PC-9 (cell line): Measurements from ENCODE around the gene CFAP65.

Experiments
- EZH2 ChIP-seq: fragments of 200-600 bp; sonication (generic); IDR thresholded peaks from 2 replicates; pipeline ENCODE4 v1.8.0; 2017; ENCODE audit warnings: antibody characterized with exemption, low read depth
- TF ChIP-seq, protein P1 (sequence below): fragments of 200-600 bp; sonication (generic); conservative IDR thresholded peaks from 2 replicates; pipeline ENCODE4 v1.6.1; 2017; ENCODE audit warnings: mixed run types, antibody characterized with exemption, mild to moderate bottlenecking, moderate library complexity

DNA sequence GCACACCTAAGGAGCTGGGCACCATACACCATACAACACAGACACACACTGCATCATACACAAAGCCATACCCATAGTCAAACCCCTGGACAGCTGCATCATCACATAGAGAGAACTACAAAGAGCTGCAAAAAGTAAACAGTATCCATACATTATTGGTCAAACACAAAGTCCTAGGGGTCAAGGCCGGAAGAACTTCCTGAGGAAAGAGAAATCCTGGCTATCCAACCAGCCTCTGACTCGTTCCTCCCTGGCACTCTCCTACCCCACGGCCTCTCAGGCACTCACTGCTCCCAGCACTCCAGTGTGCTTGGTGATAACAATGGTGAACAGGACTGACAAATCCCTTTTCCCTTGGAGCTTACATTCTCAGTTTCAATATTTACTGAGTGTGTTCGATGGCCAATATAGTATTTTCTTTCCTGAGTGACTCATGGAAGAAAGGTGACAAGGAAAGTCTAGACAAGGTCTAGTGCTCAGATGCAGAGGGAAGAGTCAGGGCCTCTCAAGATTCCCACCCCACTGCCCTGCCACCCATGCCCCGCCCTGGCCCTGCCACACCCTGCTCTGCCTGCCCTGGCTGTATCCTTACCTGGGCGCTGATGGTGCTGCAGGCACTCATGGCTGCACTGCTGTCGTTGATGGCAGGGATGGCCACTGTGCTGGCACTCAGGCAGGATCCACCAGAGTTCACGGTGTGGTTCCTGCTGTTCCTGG, 3.4 kb downstream of the CFAP65 start:
- TF ChIP-seq, protein P1, sequence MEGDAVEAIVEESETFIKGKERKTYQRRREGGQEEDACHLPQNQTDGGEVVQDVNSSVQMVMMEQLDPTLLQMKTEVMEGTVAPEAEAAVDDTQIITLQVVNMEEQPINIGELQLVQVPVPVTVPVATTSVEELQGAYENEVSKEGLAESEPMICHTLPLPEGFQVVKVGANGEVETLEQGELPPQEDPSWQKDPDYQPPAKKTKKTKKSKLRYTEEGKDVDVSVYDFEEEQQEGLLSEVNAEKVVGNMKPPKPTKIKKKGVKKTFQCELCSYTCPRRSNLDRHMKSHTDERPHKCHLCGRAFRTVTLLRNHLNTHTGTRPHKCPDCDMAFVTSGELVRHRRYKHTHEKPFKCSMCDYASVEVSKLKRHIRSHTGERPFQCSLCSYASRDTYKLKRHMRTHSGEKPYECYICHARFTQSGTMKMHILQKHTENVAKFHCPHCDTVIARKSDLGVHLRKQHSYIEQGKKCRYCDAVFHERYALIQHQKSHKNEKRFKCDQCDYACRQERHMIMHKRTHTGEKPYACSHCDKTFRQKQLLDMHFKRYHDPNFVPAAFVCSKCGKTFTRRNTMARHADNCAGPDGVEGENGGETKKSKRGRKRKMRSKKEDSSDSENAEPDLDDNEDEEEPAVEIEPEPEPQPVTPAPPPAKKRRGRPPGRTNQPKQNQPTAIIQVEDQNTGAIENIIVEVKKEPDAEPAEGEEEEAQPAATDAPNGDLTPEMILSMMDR: no peak
- no peak for TF ChIP-seq EZH2
